ENCODE data around the gene AP2A2. TPM values are rescaled to one million over a fixed set of nuclear protein-coding genes. Genes with fewer than 3 reads are reported as not detected.

Gene AP2A2
- total RNA-seq, 6 experiments from 2014 or later: 65.4 to 73.4 (median 70.9) TPM

GRCh38 chr11:1009991-1010390, 84.3 kb downstream of the AP2A2 start:
- Mint-ChIP-seq H3K27ac (no peak overlapping the region), H3K36me3 (ENCODE audit: low read depth) (peaks cover 7% of the 10 kb centered on the region; the same call in 1 of the 2 replicates), H3K27me3 (ENCODE audit: insufficient read depth) (peaks cover 5% of the 10 kb centered on the region), H3K4me1 (ENCODE audit: low read depth) (no peaks in the 10 kb centered on the region), H3K4me3 (no peak overlapping the region), H3K9me3 (no peaks in the 10 kb centered on the region)
- DNase-seq: no peak
- no peak for TF ChIP-seq CTCF (IDR thresholded peaks at IDR 0.05)

GRCh38 chr11:1010551-1011319, 85.1 kb downstream of the AP2A2 start:
- TF ChIP-seq CTCF (IDR thresholded peaks at IDR 0.05): no peak
- H3K27ac Mint-ChIP-seq: no peak overlapping the region

GRCh38 chr11:1011320-1011698, 85.6 kb downstream of the AP2A2 start:
- Mint-ChIP-seq H3K36me3 (ENCODE audit: low read depth) (peaks cover 8% of the 10 kb centered on the region), H3K4me3 (no peak overlapping the region), H3K27me3 (ENCODE audit: insufficient read depth) (peaks cover 2% of the 10 kb centered on the region; the same call in 1 of the 2 replicates), H3K4me1 (ENCODE audit: low read depth) (no peaks in the 10 kb centered on the region), H3K9me3 (peaks cover 4% of the 10 kb centered on the region; the same call in 1 of the 2 replicates), H3K27ac (no peak overlapping the region)
- no peak for TF ChIP-seq CTCF (IDR thresholded peaks at IDR 0.05)
- no peak for DNase-seq

More at GRCh38 chr11:1010551-1011319, 85.1 kb downstream of the AP2A2 start:
- Mint-ChIP-seq H3K27me3 (ENCODE audit: insufficient read depth) (peaks cover 2% of the 10 kb centered on the region; the same call in 1 of the 2 replicates), H3K4me1 (ENCODE audit: low read depth) (no peaks in the 10 kb centered on the region), H3K9me3 (no peaks in the 10 kb centered on the region), H3K4me3 (no peak overlapping the region), H3K36me3 (ENCODE audit: low read depth) (peaks cover 7% of the 10 kb centered on the region; the same call in 1 of the 2 replicates)
- DNase-seq: no peak

- no peak overlapping the region for H3K27ac Mint-ChIP-seq
- peaks cover 18% of the 10 kb centered on the region for H3K36me3 Mint-ChIP-seq (ENCODE audit: low read depth)
- H3K9me3 Mint-ChIP-seq: peaks cover 14% of the 10 kb centered on the region
- no peaks in the 10 kb centered on the region for H3K4me1 Mint-ChIP-seq (ENCODE audit: low read depth)
- H3K4me3 Mint-ChIP-seq: no peak overlapping the region
- peaks cover 5% of the 10 kb centered on the region for H3K27me3 Mint-ChIP-seq (ENCODE audit: insufficient read depth)
- DNase-seq: no peak
- no peak for TF ChIP-seq CTCF (IDR thresholded peaks at IDR 0.05)
These were observed 86.6 kb downstream of the AP2A2 start for GRCh38 chr11:1012291-1012690.

GRCh38 chr11:1012740-1013630, 87.3 kb downstream of the AP2A2 start:
- H3K4me1 Mint-ChIP-seq (ENCODE audit: low read depth): no peaks in the 10 kb centered on the region
- TF ChIP-seq CTCF (IDR thresholded peaks at IDR 0.05): no peak
- peaks cover 5% of the 10 kb centered on the region for H3K27me3 Mint-ChIP-seq (ENCODE audit: insufficient read depth)
- no peak overlapping the region for H3K4me3 Mint-ChIP-seq
- H3K27ac Mint-ChIP-seq: no peak overlapping the region
- H3K9me3 Mint-ChIP-seq: peaks cover 19% of the 10 kb centered on the region
- DNase-seq: no peak
- peaks cover 25% of the 10 kb centered on the region for H3K36me3 Mint-ChIP-seq (ENCODE audit: low read depth)

All from HFFc6 (cell line).